HCT116 (cell line): Measurements from ENCODE around the gene VASH2. TPM values are rescaled to one million over a fixed set of nuclear protein-coding genes. Genes with fewer than 3 reads are reported as not detected.

Source experiments
- ATAC-seq: fragments of 200-7000 bp; cut with Tn5 transposase; 2 replicates; pipeline ENCODE4 v1.9.1; 2020; ENCODE audit warnings: mild to moderate bottlenecking, moderate library complexity
- BruUV-seq: library from RNA; stranded (reverse); fragments of 400-500 nt; replicated peaks from 2 replicates; lab custom pipeline; 2021; lab: Mats Ljungman, UMichigan
- CTCF ChIA-PET: fragments of 300-600 bp; sonication (Branson Sonifier 250); formaldehyde crosslinking; loops from one replicate; lab custom pipeline; 2021; ENCODE audit warnings: antibody characterized with exemption; lab: Charles Lee
- POLR2A ChIA-PET: fragments of 300-600, 350-600 bp; sonication (Branson Sonifier 250); formaldehyde crosslinking; loops from one replicate; lab custom pipeline; 2021; ENCODE audit warnings: antibody characterized with exemption; lab: Charles Lee
- RAD21 ChIA-PET, 2 experiments: fragments of 300-600 bp; sonication (Branson Sonifier 250); formaldehyde crosslinking; loops; one replicate each; lab custom pipeline; 2023; ENCODE audit warnings: low total read pairs in 2 of 2; ENCODE audit not compliant: uncharacterized antibody in 2 of 2, unreplicated experiment in 2 of 2, low non-redundant PET in 1 of 2; lab: Charles Lee
- DNase-seq: peaks from one replicate; pipeline ENCODE4 v3.0.0-alpha.2; 2010; ENCODE audit warnings: low read depth, low spot score
- H2AFZ ChIP-seq: fragments of 200-600 bp; shearing (Covaris generic), sonication (generic); 2 replicates; pipeline ENCODE4 v1.6.1; 2017; ENCODE audit warnings: low read depth, mixed run types, mixed read lengths, antibody characterized with exemption, low read length; ENCODE audit not compliant: poor library complexity, severe bottlenecking
- H3K27ac ChIP-seq: 2 replicates; pipeline ENCODE4 v1.5.1; 2012; ENCODE audit warnings: low read depth, low read length
- H3K27me3 ChIP-seq: fragments of 200-600 bp; sonication (generic); 2 replicates; pipeline ENCODE4 v1.6.1; 2016; ENCODE audit warnings: mixed run types, low read length, mixed read lengths; ENCODE audit not compliant: insufficient read depth
- H3K36me3 ChIP-seq, 2 experiments: fragments of 200-500 bp in 1 of 2; fragments of 200-600 bp in 1 of 2; sonication (Bioruptor generic) in 1 of 2; sonication (generic) in 1 of 2; 2 replicates each; pipeline versions ENCODE4 v1.5.1 to v1.6.1; 2014 to 2016; ENCODE audit warnings: low read length in 2 of 2, inconsistent platforms in 1 of 2, mixed read lengths in 1 of 2, mixed run types in 1 of 2; ENCODE audit not compliant: insufficient read depth in 2 of 2, control insufficient read depth in 1 of 2
- H3K4me1 ChIP-seq, 2 experiments: fragments of 200-600 bp in 1 of 2; sonication (generic) in 1 of 2; 2 replicates each; pipeline versions ENCODE4 v1.5.1 to v1.6.1; 2012 to 2017; ENCODE audit warnings: low read length in 2 of 2, inconsistent platforms in 1 of 2, mild to moderate bottlenecking in 1 of 2, mixed read lengths in 1 of 2, mixed run types in 1 of 2, moderate library complexity in 1 of 2; ENCODE audit not compliant: insufficient read depth in 2 of 2, control insufficient read depth in 1 of 2
- H3K4me2 ChIP-seq: fragments of 200-600 bp; sonication (generic); 2 replicates; pipeline ENCODE4 v1.6.1; 2017; ENCODE audit warnings: mixed run types, low read length, mixed read lengths
- H3K4me3 ChIP-seq, 2 experiments: fragments of 200-600 bp in 1 of 2; sonication (generic) in 1 of 2; replicated peaks in 1 of 2; 2 replicates each; pipeline ENCODE4 v1.5.1; 2011 to 2016; ENCODE audit warnings: low read length in 2 of 2, control low read depth in 1 of 2, low read depth in 1 of 2, mild to moderate bottlenecking in 1 of 2, mixed read lengths in 1 of 2, mixed run types in 1 of 2
- H3K79me2 ChIP-seq: fragments of 200-600 bp; sonication (generic); 2 replicates; pipeline ENCODE4 v1.6.1; 2017; ENCODE audit warnings: mild to moderate bottlenecking, mixed run types, low read length, moderate library complexity, mixed read lengths; ENCODE audit not compliant: insufficient read depth
- H3K9ac ChIP-seq: fragments of 200-600 bp; sonication (generic); 2 replicates; pipeline ENCODE4 v1.6.1; 2016; ENCODE audit warnings: low read length, mixed read lengths
- H3K9me2 ChIP-seq: fragments of 200-600 bp; sonication (generic), shearing (Covaris generic); 2 replicates; pipeline ENCODE4 v1.6.1; 2017; ENCODE audit warnings: mixed run types, mild to moderate bottlenecking, moderate library complexity; ENCODE audit not compliant: insufficient read depth
- H3K9me3 ChIP-seq, 2 experiments: fragments of 200-500 bp in 1 of 2; fragments of 200-600 bp in 1 of 2; sonication (Bioruptor generic) in 1 of 2; sonication (generic) in 1 of 2; 2 replicates each; pipeline ENCODE4 v1.6.1; 2014 to 2017; ENCODE audit warnings: low read length in 2 of 2, mixed read lengths in 2 of 2, inconsistent platforms in 1 of 2, low read depth in 1 of 2, mild to moderate bottlenecking in 1 of 2, mixed run types in 1 of 2, moderate library complexity in 1 of 2; ENCODE audit not compliant: control insufficient read depth in 1 of 2, insufficient read depth in 1 of 2
- H4K20me1 ChIP-seq: fragments of 200-600 bp; sonication (generic), shearing (Covaris generic); 2 replicates; pipeline ENCODE4 v1.6.1; 2017; ENCODE audit warnings: mixed run types, mild to moderate bottlenecking, moderate library complexity; ENCODE audit not compliant: insufficient read depth
- EGR1 ChIP-seq: IDR thresholded peaks from 2 replicates; pipeline ENCODE4 v1.6.1; 2012; ENCODE audit warnings: low read depth
- ELF1 ChIP-seq: IDR thresholded peaks from 2 replicates; pipeline ENCODE4 v1.6.1; 2012; ENCODE audit warnings: low read depth, borderline replicate concordance
- EZH2phosphoT487 ChIP-seq: fragments of 200-600 bp; IDR thresholded peaks from 2 replicates; pipeline ENCODE4 v1.6.1; 2018; ENCODE audit warnings: antibody characterized with exemption, borderline replicate concordance
- FOSL1 ChIP-seq: IDR thresholded peaks from 2 replicates; pipeline ENCODE4 v1.6.1; 2012; ENCODE audit warnings: low read depth
- JUND ChIP-seq: IDR thresholded peaks from 2 replicates; pipeline ENCODE4 v1.6.1; 2012
- POLR2A ChIP-seq: IDR thresholded peaks from 2 replicates; pipeline ENCODE4 v1.7.0; 2011; ENCODE audit warnings: borderline replicate concordance; ENCODE audit not compliant: insufficient read depth, insufficient read length; ENCODE audit errors: extremely low read depth
- POLR2AphosphoS5 ChIP-seq: IDR thresholded peaks from 2 replicates; pipeline ENCODE4 v1.6.1; 2011; ENCODE audit warnings: mild to moderate bottlenecking, low read depth, low read length, moderate library complexity
- RAD21 ChIP-seq: IDR thresholded peaks from 2 replicates; pipeline ENCODE4 v1.6.1; 2012; ENCODE audit warnings: low read depth, mild to moderate bottlenecking
- SIN3A ChIP-seq: IDR thresholded peaks from 2 replicates; pipeline ENCODE4 v1.6.1; 2012; ENCODE audit warnings: low read depth
- SP1 ChIP-seq: IDR thresholded peaks from 2 replicates; pipeline ENCODE4 v1.6.1; 2012; ENCODE audit warnings: low read depth
- SRF ChIP-seq: IDR thresholded peaks from 2 replicates; pipeline ENCODE4 v1.6.1; 2012; ENCODE audit warnings: low read depth
- ZFX ChIP-seq: fragments of 450-650 bp; IDR thresholded peaks from 2 replicates; pipeline ENCODE4 v1.6.1; 2017
- ZNF274 ChIP-seq: fragments of 200-500 bp; sonication (Bioruptor generic); IDR thresholded peaks from 2 replicates; pipeline ENCODE4 v1.6.1; 2014; ENCODE audit warnings: mild to moderate bottlenecking, low read depth, low read length, inconsistent platforms
- intact Hi-C: fragments of 100-400 bp; cut with micrococcal nuclease; formaldehyde crosslinking; loops from 2 replicates; pipeline ENCODE4 v1.10.0; 2022
- total RNA-seq: library from RNA; stranded (reverse); gene quantifications from one replicate; pipeline ENCODE4 v1.2.1, GENCODE V29; 2021; ENCODE audit not compliant: unreplicated experiment
- TF ChIP-seq, protein P1 (sequence below): IDR thresholded peaks from 2 replicates; pipeline ENCODE4 v1.6.1; 2011; ENCODE audit warnings: mild to moderate bottlenecking, low read length, moderate library complexity; ENCODE audit not compliant: insufficient replicate concordance; ENCODE audit errors: extremely low read depth
- TF ChIP-seq, protein P2 (sequence below), 3 experiments: fragments of 200-600 bp in 1 of 3; sonication (generic) in 1 of 3; IDR thresholded peaks in 2 of 3; conservative IDR thresholded peaks in 1 of 3; 2 replicates each; pipeline ENCODE4 v1.5.1; 2012 to 2017; ENCODE audit warnings: low read depth in 2 of 3, low read length in 2 of 3, antibody characterized with exemption in 1 of 3, borderline replicate concordance in 1 of 3, control low read depth in 1 of 3, mild to moderate bottlenecking in 1 of 3, mixed read lengths in 1 of 3, mixed run types in 1 of 3, moderate library complexity in 1 of 3; ENCODE audit not compliant: insufficient read depth in 1 of 3
- TF ChIP-seq, protein P3 (sequence below): IDR thresholded peaks from 2 replicates; pipeline ENCODE4 v1.6.1; 2012; ENCODE audit warnings: low read depth
- TF ChIP-seq, protein P4 (sequence below): IDR thresholded peaks from 2 replicates; pipeline ENCODE4 v1.6.1; 2012

The VASH2 gene
- total RNA-seq, 1 experiment from 2014 or later, result 5.7 TPM

DNA sequence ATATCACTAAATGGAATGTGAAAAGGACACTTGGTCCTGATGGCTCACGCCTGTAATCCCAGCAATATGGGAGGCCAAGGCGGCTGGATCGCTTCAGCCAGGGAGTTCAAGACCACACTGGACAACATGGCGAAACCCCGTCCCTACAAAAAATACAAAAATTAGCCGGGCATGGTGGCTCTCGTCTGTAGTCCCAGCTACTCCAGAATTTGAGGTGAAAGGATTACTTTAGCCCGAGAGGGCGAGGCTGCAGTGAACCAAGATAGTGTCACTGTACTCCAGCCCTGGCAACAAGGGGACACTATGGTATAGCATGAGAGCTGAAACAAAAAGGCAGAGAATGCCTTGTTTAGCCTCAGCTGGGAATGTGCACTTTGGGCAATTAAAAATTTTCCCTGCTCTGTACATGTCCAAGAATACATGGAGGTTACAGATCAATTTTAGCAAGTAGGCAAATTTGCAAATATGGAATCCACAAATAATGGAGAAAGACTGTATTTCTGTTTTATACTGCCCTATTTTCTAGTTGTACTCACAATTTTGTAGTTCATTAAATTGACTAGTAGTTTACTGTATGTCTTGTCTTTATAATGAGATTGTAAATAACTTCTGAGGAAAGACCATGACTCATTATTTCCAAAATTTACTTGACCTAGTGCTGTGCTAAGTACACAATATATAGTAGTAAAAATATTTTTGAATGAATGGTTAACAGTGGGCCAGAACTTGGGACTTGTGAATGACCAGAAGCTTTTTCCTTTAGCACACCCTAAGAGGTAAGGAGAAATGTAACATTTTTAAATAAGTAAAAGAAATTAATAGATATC lies 67.3 kb downstream of the VASH2 start (continued):
- TF ChIP-seq ZNF274, result no peak
- TF ChIP-seq, protein P1, sequence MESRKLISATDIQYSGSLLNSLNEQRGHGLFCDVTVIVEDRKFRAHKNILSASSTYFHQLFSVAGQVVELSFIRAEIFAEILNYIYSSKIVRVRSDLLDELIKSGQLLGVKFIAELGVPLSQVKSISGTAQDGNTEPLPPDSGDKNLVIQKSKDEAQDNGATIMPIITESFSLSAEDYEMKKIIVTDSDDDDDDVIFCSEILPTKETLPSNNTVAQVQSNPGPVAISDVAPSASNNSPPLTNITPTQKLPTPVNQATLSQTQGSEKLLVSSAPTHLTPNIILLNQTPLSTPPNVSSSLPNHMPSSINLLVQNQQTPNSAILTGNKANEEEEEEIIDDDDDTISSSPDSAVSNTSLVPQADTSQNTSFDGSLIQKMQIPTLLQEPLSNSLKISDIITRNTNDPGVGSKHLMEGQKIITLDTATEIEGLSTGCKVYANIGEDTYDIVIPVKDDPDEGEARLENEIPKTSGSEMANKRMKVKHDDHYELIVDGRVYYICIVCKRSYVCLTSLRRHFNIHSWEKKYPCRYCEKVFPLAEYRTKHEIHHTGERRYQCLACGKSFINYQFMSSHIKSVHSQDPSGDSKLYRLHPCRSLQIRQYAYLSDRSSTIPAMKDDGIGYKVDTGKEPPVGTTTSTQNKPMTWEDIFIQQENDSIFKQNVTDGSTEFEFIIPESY, result no peak
- no peak for TF ChIP-seq EGR1

DNA sequence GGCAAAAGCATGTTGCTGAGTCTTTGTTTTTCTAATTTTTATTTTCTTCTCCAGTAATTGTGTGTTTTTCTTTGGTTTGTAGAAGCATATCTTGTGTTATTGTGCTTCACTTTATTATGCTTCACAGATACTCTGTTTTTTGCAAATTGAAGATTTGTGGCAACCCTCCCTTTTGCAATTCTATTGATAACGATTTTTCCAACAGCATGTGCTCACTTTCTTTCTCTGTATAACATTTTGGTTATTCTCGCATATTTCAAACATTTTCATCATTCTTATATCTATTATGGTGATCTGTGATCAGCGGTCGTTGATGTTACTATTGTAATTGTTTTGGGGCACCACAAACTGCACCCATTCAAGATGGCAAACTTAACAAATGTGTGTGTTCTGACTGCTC lies 69.1 kb downstream of the VASH2 start:
- no peak overlapping the region for H3K9ac ChIP-seq
- ChIA-PET CTCF (no interaction called here), POLR2A (no interaction called here), RAD21 (no interaction called here)
- ATAC-seq (no peak), DNase-seq (no peak)
- H3K9me2 ChIP-seq, result 0 out of 2 replicates have a peak, but pooled peaks cover 5% of the 10 kb centered on the region
- H3K4me2 ChIP-seq, result no peak overlapping the region
- TF ChIP-seq ELF1, result no peak
- TF ChIP-seq ZNF274, result no peak
- TF ChIP-seq SP1, result no peak
- TF ChIP-seq EZH2phosphoT487, result no peak
- TF ChIP-seq POLR2AphosphoS5, result no peak
- no peak for TF ChIP-seq FOSL1
- no peak for TF ChIP-seq SIN3A
- TF ChIP-seq ZFX, result no peak
- TF ChIP-seq, protein P2, sequence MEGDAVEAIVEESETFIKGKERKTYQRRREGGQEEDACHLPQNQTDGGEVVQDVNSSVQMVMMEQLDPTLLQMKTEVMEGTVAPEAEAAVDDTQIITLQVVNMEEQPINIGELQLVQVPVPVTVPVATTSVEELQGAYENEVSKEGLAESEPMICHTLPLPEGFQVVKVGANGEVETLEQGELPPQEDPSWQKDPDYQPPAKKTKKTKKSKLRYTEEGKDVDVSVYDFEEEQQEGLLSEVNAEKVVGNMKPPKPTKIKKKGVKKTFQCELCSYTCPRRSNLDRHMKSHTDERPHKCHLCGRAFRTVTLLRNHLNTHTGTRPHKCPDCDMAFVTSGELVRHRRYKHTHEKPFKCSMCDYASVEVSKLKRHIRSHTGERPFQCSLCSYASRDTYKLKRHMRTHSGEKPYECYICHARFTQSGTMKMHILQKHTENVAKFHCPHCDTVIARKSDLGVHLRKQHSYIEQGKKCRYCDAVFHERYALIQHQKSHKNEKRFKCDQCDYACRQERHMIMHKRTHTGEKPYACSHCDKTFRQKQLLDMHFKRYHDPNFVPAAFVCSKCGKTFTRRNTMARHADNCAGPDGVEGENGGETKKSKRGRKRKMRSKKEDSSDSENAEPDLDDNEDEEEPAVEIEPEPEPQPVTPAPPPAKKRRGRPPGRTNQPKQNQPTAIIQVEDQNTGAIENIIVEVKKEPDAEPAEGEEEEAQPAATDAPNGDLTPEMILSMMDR (IDR thresholded peaks at IDR 0.05 in 2 of 3, conservative IDR thresholded peaks at IDR 0.05 in 1 of 3; ENCODE audit: borderline replicate concordance in 1 of 3, insufficient read depth in 1 of 3, low read depth in 2 of 3, low read length in 2 of 3), result no peak
- no peak for TF ChIP-seq POLR2A
- TF ChIP-seq, protein P3, sequence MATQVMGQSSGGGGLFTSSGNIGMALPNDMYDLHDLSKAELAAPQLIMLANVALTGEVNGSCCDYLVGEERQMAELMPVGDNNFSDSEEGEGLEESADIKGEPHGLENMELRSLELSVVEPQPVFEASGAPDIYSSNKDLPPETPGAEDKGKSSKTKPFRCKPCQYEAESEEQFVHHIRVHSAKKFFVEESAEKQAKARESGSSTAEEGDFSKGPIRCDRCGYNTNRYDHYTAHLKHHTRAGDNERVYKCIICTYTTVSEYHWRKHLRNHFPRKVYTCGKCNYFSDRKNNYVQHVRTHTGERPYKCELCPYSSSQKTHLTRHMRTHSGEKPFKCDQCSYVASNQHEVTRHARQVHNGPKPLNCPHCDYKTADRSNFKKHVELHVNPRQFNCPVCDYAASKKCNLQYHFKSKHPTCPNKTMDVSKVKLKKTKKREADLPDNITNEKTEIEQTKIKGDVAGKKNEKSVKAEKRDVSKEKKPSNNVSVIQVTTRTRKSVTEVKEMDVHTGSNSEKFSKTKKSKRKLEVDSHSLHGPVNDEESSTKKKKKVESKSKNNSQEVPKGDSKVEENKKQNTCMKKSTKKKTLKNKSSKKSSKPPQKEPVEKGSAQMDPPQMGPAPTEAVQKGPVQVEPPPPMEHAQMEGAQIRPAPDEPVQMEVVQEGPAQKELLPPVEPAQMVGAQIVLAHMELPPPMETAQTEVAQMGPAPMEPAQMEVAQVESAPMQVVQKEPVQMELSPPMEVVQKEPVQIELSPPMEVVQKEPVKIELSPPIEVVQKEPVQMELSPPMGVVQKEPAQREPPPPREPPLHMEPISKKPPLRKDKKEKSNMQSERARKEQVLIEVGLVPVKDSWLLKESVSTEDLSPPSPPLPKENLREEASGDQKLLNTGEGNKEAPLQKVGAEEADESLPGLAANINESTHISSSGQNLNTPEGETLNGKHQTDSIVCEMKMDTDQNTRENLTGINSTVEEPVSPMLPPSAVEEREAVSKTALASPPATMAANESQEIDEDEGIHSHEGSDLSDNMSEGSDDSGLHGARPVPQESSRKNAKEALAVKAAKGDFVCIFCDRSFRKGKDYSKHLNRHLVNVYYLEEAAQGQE, result no peak
- TF ChIP-seq SRF, result no peak
- TF ChIP-seq RAD21, result no peak
- TF ChIP-seq, protein P4, sequence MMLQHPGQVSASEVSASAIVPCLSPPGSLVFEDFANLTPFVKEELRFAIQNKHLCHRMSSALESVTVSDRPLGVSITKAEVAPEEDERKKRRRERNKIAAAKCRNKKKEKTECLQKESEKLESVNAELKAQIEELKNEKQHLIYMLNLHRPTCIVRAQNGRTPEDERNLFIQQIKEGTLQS, result no peak
- no peak for TF ChIP-seq JUND
- H3K79me2 ChIP-seq, result peaks cover 8% of the 10 kb centered on the region
- peaks cover 0 to 19% of the 10 kb centered on the region in 2 experiments; a peak in 2 of 4 replicates for H3K4me1 ChIP-seq
- no TSS peak for BruUV-seq
- no peak overlapping the region for H3K4me3 ChIP-seq
- intact Hi-C loops, result no loop called here
- no peak overlapping the region for H2AFZ ChIP-seq
- no peaks in the 10 kb centered on the region for H3K36me3 ChIP-seq
- H3K27me3 ChIP-seq, result no peaks in the 10 kb centered on the region
- no peaks in the 10 kb centered on the region for H4K20me1 ChIP-seq
- H3K27ac ChIP-seq, result no peak overlapping the region
- no peaks in the 10 kb centered on the region for H3K9me3 ChIP-seq
